DMS153 (cell line): ENCODE results near the gene EXOC4.
"Not testable (repeated sequence)": the region's sequence is repeated elsewhere in the genome, so short reads cannot be mapped to it uniquely, and the experiment has no call there.

Experiments used
- DNase-seq: peaks from one replicate; lab custom pipeline; 2025; lab: John Stamatoyannopoulos, UW

EXOC4 gene

GRCh38 chr7:133252858-133253518 is at the start of gene EXOC4:
Gene EXOC4, plus strand, starts transcription at chr7:133253078.
- DNase-seq = peak; percentile 95

GRCh38 chr7:133203490-133203889 is 49.4 kb upstream of the EXOC4 start:
- DNase-seq = no peak

- DNase-seq = no peak
Observed at GRCh38 chr7:133207687-133208086, 45.2 kb upstream of the EXOC4 start.

GRCh38 chr7:133210817-133211216 is 42.1 kb upstream of the EXOC4 start:
- not testable (repeated sequence) for DNase-seq

GRCh38 chr7:133213772-133214171 is 39.1 kb upstream of the EXOC4 start:
- not testable (repeated sequence) for DNase-seq

- DNase-seq = no peak
Observed at GRCh38 chr7:133217773-133218172, 35.1 kb upstream of the EXOC4 start.

GRCh38 chr7:133230591-133231194 is 22.2 kb upstream of the EXOC4 start:
- no peak for DNase-seq

- DNase-seq = no peak
Observed at GRCh38 chr7:133233142-133233541, 19.7 kb upstream of the EXOC4 start.

GRCh38 chr7:133234961-133235875 is 17.7 kb upstream of the EXOC4 start:
- no peak for DNase-seq

GRCh38 chr7:133237545-133237944 is 15.3 kb upstream of the EXOC4 start:
- DNase-seq = no peak

GRCh38 chr7:133240302-133240701 is 12.6 kb upstream of the EXOC4 start:
- no peak for DNase-seq

- no peak for DNase-seq
Observed at GRCh38 chr7:133246558-133246957, 6.3 kb upstream of the EXOC4 start.

- no peak for DNase-seq
Observed at GRCh38 chr7:133248901-133249300, 4.0 kb upstream of the EXOC4 start.

GRCh38 chr7:133252506-133252857 is 396 bp upstream of the EXOC4 start:
- no peak for DNase-seq

GRCh38 chr7:133253519-133253875 is 619 bp downstream of the EXOC4 start:
- no peak for DNase-seq

GRCh38 chr7:133255486-133255885 is 2.6 kb downstream of the EXOC4 start:
- DNase-seq = no peak

- DNase-seq = no peak
Observed at GRCh38 chr7:133258174-133258573, 5.3 kb downstream of the EXOC4 start.

- DNase-seq = no peak
Observed at GRCh38 chr7:133265821-133266220, 12.9 kb downstream of the EXOC4 start.

- no peak for DNase-seq
Observed at GRCh38 chr7:133268355-133268754, 15.5 kb downstream of the EXOC4 start.

GRCh38 chr7:133272336-133272735 is 19.5 kb downstream of the EXOC4 start:
- no peak for DNase-seq

- DNase-seq = no peak
Observed at GRCh38 chr7:133273227-133273626, 20.3 kb downstream of the EXOC4 start.

GRCh38 chr7:133274265-133274664 is 21.4 kb downstream of the EXOC4 start:
- DNase-seq = no peak

- no peak for DNase-seq
Observed at GRCh38 chr7:133275008-133275407, 22.1 kb downstream of the EXOC4 start.
